Ascending aorta (tissue), 2 donors: Measurements from ENCODE around the gene OR56A4. TPM values are rescaled to one million over a fixed set of nuclear protein-coding genes. Genes with fewer than 3 reads are reported as not detected.
A peak's percentile ranks its signal among the peaks of the same experiment; 100 is the strongest.

Experiments
- DNase-seq, 2 donors: peaks; one replicate each; pipeline ENCODE4 v3.0.0-alpha.2; 2019; ENCODE audit warnings: low spot score in 2 of 2
- H3K27ac ChIP-seq, 2 donors: fragments of 200-600 bp; sonication (generic); one replicate each; pipeline ENCODE4 v1.5.1; 2016 to 2017; ENCODE audit warnings: mild to moderate bottlenecking in 1 of 2
- H3K27me3 ChIP-seq: fragments of 200-600 bp; sonication (generic); one replicate; pipeline ENCODE4 v1.5.1; 2017
- H3K36me3 ChIP-seq, 2 donors: fragments of 200-600 bp; sonication (generic); one replicate each; pipeline ENCODE4 v1.5.1; 2016
- H3K4me1 ChIP-seq, 2 donors: fragments of 200-600 bp; sonication (generic); one replicate each; pipeline ENCODE4 v1.5.1; 2016 to 2017; ENCODE audit warnings: mild to moderate bottlenecking in 1 of 2
- H3K4me3 ChIP-seq, 2 donors: fragments of 200-600 bp; sonication (generic); one replicate each; pipeline ENCODE4 v1.5.1; 2016 to 2017; ENCODE audit warnings: mild to moderate bottlenecking in 1 of 2
- H3K9me3 ChIP-seq, 2 donors: fragments of 200-600 bp; sonication (generic); one replicate each; pipeline ENCODE4 v1.5.1; 2016
- intact Hi-C: fragments of 100-400 bp; cut with DNase I; formaldehyde crosslinking; loops from one replicate; pipeline ENCODE4 v1.15.1; 2023
- total RNA-seq: library from RNA; depleted of rRNA; stranded (reverse); fragments of >200 nt; gene quantifications from one replicate; pipeline ENCODE4 v1.1.0, GENCODE V29; 2016
- TF ChIP-seq, protein P1 (sequence below), 3 experiments: fragments of 200-600 bp in 2 of 3; fragments of 450-650 bp in 1 of 3; sonication (generic) in 2 of 3; IDR thresholded peaks; one replicate each; pipeline ENCODE4 v1.5.1; 2016 to 2019; ENCODE audit warnings: antibody characterized with exemption in 3 of 3, mild to moderate bottlenecking in 1 of 3, moderate library complexity in 1 of 3

OR56A4 gene
- total RNA-seq, 1 donor from 2014 or later: not detected

DNA sequence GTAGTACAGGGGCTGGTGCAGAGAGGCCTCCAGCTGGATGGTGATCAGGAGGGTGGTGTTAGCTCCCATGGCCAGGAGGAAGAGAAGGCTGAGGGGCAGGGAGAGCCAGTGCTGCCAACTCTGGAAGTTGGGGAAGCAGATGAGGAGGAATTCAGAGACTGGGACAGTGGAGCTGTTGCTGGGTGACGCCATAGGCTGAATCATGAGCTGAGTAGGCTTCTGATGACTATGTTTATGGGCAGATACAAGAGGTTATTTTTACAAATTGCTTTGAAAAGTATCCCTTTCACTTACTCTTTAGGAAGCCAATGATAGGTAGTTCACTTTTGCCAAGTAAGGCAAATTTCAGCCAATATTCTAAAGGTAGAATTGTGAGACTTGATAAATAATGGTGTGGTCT, 20.8 kb upstream of the OR56A4 start:
- H3K36me3 ChIP-seq: no peaks in the 10 kb centered on the region
- no peaks in the 10 kb centered on the region for H3K4me1 ChIP-seq
- H3K27ac ChIP-seq: no peak overlapping the region
- no peak for DNase-seq
- TF ChIP-seq, protein P1, sequence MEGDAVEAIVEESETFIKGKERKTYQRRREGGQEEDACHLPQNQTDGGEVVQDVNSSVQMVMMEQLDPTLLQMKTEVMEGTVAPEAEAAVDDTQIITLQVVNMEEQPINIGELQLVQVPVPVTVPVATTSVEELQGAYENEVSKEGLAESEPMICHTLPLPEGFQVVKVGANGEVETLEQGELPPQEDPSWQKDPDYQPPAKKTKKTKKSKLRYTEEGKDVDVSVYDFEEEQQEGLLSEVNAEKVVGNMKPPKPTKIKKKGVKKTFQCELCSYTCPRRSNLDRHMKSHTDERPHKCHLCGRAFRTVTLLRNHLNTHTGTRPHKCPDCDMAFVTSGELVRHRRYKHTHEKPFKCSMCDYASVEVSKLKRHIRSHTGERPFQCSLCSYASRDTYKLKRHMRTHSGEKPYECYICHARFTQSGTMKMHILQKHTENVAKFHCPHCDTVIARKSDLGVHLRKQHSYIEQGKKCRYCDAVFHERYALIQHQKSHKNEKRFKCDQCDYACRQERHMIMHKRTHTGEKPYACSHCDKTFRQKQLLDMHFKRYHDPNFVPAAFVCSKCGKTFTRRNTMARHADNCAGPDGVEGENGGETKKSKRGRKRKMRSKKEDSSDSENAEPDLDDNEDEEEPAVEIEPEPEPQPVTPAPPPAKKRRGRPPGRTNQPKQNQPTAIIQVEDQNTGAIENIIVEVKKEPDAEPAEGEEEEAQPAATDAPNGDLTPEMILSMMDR (IDR thresholded peaks at IDR 0.05): no peak
- H3K9me3 ChIP-seq: no peaks in the 10 kb centered on the region
- H3K4me3 ChIP-seq: no peak overlapping the region
- intact Hi-C loops: no loop called here
- H3K27me3 ChIP-seq: no peaks in the 10 kb centered on the region

DNA sequence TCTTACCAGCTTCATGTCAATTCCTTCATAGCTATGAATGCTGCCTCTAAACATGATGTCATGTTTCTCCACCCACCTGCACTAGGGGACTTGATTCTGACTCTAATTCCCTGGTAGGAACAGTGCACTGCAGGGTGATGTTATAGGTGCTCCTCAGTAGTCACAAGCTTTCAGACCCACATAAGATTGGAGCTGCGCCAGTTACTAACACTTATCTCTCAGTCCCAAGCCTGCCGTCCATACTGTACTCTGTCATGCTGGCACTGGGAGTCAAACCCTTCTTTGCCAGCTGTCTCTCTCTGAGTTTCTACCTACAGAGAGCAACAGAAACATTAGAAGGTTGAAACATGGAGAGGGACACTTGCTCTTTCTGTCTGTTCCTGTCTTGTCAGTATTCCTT, 18.3 kb upstream of the OR56A4 start:
- Histone ChIP-seq H3K27ac (no peak overlapping the region), H3K4me3 (no peak overlapping the region), H3K36me3 (no peaks in the 10 kb centered on the region), H3K27me3 (no peaks in the 10 kb centered on the region), H3K9me3 (no peaks in the 10 kb centered on the region), H3K4me1 (no peaks in the 10 kb centered on the region)
- intact Hi-C loops: no loop called here
- TF ChIP-seq, protein P1 (IDR thresholded peaks at IDR 0.05): no peak
- no peak for DNase-seq

DNA sequence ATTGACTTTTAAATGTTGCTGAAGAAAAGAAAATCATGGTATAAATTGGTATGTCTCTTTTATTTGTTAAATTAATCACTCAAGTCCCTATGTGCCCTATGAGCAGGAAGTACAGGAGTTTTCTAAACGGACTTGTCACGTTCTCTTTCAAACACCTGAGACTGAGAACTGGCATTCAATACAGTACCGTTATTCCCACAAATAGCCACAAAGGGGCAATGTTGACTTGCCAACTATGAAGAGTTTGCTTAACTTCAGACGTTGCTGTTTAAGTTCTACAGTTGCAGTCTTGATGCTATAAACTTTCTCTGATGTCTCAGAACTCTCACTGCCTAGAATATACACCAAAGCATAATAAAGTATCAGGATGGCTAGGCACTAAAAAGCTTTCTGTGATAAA, 16.2 kb upstream of the OR56A4 start:
- TF ChIP-seq, protein P1 (IDR thresholded peaks at IDR 0.05): peak in 2 of 3 experiments; percentile 13 to 39
- no peak for DNase-seq
- intact Hi-C loops: loop anchor here (5.0 kb wide), 1 partner anchor 339 kb away; no protein-coding TSS in a partner anchor
- Histone ChIP-seq H3K9me3 (no peaks in the 10 kb centered on the region), H3K27ac (no peak overlapping the region), H3K36me3 (no peaks in the 10 kb centered on the region), H3K4me3 (no peak overlapping the region), H3K4me1 (no peaks in the 10 kb centered on the region), H3K27me3 (no peaks in the 10 kb centered on the region)

DNA sequence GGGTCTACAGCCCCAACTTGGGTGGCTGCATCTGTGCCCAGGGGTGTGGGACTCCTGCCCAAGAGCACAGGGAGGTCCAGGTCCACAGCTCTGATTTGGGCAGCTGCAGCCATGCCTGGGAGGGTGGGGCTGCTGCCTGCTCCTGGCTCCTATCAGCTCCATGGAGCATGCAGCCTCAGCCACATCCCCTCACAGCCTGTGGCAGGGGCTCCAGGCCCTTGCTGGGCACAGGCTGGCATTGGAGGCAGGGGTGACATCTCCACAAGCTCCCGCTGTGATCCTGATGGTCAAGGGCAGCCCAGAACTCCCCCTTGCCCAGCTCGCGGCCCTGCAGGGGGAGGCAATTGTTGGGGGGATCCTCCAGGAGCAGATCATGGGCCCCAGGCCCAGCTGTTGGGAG, 6.3 kb upstream of the OR56A4 start:
- no peaks in the 10 kb centered on the region for H3K36me3 ChIP-seq
- H3K27ac ChIP-seq: no peak overlapping the region
- intact Hi-C loops: no loop called here
- H3K27me3 ChIP-seq: no peaks in the 10 kb centered on the region
- H3K4me3 ChIP-seq: no peak overlapping the region
- TF ChIP-seq, protein P1 (IDR thresholded peaks at IDR 0.05): no peak
- no peaks in the 10 kb centered on the region for H3K4me1 ChIP-seq
- no peak for DNase-seq
- H3K9me3 ChIP-seq: no peaks in the 10 kb centered on the region

DNA sequence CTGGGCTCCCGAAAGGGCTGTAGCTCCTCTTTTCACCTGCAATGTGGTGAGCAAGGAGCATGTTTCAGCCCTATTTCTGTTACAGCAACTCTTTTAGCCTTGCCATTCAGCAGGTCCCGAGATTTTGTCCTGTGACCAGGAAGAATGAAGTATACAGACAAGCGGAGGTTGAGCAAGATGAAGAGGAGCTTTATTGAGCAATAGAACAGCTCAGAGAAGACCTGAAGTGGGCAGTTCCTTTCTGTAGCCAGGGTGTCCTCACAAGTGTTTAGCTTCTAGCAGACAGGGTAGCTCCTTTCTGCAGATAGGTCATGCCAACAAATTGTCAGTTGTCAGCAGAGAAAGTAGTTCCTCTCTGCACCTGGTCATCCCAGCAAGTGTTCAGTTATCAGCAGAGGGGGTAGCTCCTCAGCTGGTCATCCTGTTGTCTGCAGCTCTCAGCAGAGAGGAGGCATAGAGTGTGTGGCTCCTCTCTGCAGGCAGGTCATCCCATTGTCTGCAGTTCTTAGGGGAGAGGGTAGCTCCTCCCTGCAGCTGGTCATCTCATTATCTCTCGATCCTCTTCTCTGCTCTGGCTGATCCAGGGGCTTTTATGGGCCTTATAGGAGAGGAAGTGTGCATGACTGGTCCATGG, 5.4 kb upstream of the OR56A4 start:
- no peaks in the 10 kb centered on the region for H3K9me3 ChIP-seq
- DNase-seq: no peak
- no peaks in the 10 kb centered on the region for H3K27me3 ChIP-seq
- H3K4me3 ChIP-seq: no peak overlapping the region
- TF ChIP-seq, protein P1 (IDR thresholded peaks at IDR 0.05): no peak
- no peaks in the 10 kb centered on the region for H3K4me1 ChIP-seq
- intact Hi-C loops: no loop called here
- no peaks in the 10 kb centered on the region for H3K36me3 ChIP-seq
- no peak overlapping the region for H3K27ac ChIP-seq

DNA sequence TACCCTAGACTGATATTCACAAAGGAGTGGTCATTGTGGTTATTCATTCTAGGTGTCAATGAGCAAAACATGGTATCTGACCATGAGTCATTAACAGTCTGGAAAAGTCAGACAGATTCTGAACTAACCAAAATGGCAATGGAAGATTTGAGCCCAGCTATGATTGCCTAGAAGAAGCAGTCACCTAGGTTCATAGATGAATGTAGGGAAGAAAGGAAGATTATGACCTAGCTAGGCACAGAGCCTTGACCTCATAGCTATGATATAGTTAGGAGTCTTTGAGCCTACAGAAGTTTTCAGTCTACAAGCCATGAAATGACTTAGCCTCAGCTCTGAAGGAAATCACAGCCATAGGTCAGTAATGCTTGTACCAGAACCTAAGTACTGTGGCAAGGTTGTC, 351 bp downstream of the OR56A4 start:
- Histone ChIP-seq H3K4me1 (no peaks in the 10 kb centered on the region), H3K9me3 (no peaks in the 10 kb centered on the region), H3K36me3 (no peaks in the 10 kb centered on the region), H3K4me3 (no peak overlapping the region), H3K27ac (no peak overlapping the region), H3K27me3 (no peaks in the 10 kb centered on the region)
- no peak for DNase-seq
- TF ChIP-seq, protein P1 (IDR thresholded peaks at IDR 0.05): no peak
- intact Hi-C loops: no loop called here
